Measurements from ENCODE around the gene PDCD1. TPM values are rescaled to one million over a fixed set of nuclear protein-coding genes. Genes with fewer than 3 reads are reported as not detected.

The PDCD1 gene
- total and polyA plus RNA-seq, 2 of the 8 experiments (the other 6 are each of a cell fraction or from before 2014, with no cell fraction given), result 0.48 to 1.1 TPM

DNA sequence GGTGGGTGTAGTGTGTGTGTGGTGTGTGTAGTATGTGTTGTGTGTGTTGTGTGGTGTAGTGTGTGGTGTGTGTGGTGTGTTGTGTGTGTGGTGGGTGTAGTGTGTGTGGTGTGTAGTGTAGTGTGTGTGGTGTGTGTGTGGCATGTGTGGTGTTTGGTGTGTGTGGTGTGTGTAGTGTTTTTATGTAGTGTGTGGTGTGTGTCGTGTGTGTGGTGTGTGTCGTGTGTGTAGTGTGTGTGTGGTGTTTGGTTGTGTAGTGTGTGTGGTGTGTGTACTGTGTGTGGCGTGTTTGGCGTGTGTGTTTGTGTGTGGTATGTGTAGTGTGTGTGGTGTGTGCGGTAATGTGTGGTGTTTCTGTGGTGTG is 6.1 kb upstream of the PDCD1 start:
- Histone ChIP-seq H2BK120ac (replicated peaks; ENCODE audit: low read depth, low read length) (no peak overlapping the region), H4K91ac (replicated peaks; ENCODE audit: insufficient read length, low read length) (peak overlapping the region; percentile 98), H3K79me1 (ENCODE audit: low read depth, low read length) (peaks cover 4% of the 10 kb centered on the region; the same call in 1 of the 2 replicates), H3K27me3 (replicated peaks in 1 of 4; ENCODE audit: control insufficient read depth in 3 of 4, extremely low read depth in 1 of 4, insufficient read depth in 3 of 4, low read length in 3 of 4) (peaks cover 0 to 16% (median 0%) of the 10 kb centered on the region in 4 experiments; a peak in 3 of 7 replicates), H3K4ac (replicated peaks; ENCODE audit: insufficient read length, low read depth, low read length) (peak overlapping the region; percentile 57), H3K18ac (ENCODE audit: extremely low read depth, low read length) (no peak overlapping the region), H3K23ac (ENCODE audit: insufficient read length) (no peak overlapping the region), H2BK15ac (ENCODE audit: low read length) (peak overlapping the region; percentile 81; the same call in 1 of the 2 replicates), H4K8ac (ENCODE audit: extremely low read depth, insufficient read depth, low read length) (no peak overlapping the region), H3K36me3 (ENCODE audit: control insufficient read depth in 2 of 4, insufficient read depth in 4 of 4, low read length in 3 of 4) (no peaks in the 10 kb centered on the region; a peak in 2 of 8 replicates), H4K5ac (ENCODE audit: insufficient read length, low read depth, low read length) (no peak overlapping the region), H3K14ac (ENCODE audit: insufficient read length) (no peak overlapping the region), H3K56ac (replicated peaks; ENCODE audit: insufficient read length, low read depth, low read length) (peak overlapping the region; percentile 100), H3K9ac (replicated peaks in 1 of 4; ENCODE audit: extremely low read depth in 1 of 4, low read depth in 3 of 4, low read length in 3 of 4) (peak overlapping the region in 1 of 4 experiments; percentile 47; a peak in 1 of 7 replicates), H3K4me2 (ENCODE audit: insufficient read depth in 1 of 2, low read depth in 2 of 2, low read length in 2 of 2) (peak overlapping the region in 1 of 2 experiments; percentile 42; a peak in 1 of 4 replicates), H3K4me1 (replicated peaks in 1 of 4; ENCODE audit: control insufficient read depth in 3 of 4, insufficient read depth in 4 of 4, low read length in 3 of 4) (peaks cover 0 to 11% (median 3%) of the 10 kb centered on the region in 4 experiments; a peak in 5 of 7 replicates), H2BK20ac (ENCODE audit: low read length) (no peak overlapping the region), H3K4me3 (ENCODE audit: extremely low read depth in 1 of 4, insufficient read depth in 2 of 4, low read depth in 3 of 4, low read length in 4 of 4) (no peak overlapping the region), H2AFZ (ENCODE audit: low read length) (no peak overlapping the region), H3K27ac (ENCODE audit: low read depth, low read length) (no peak overlapping the region), H3K79me2 (ENCODE audit: control insufficient read depth in 1 of 2, insufficient read depth in 2 of 2, low read length in 2 of 2) (no peaks in the 10 kb centered on the region), H2BK12ac (ENCODE audit: low read depth, low read length) (peak overlapping the region; percentile 64; the same call in 1 of the 2 replicates), H3K9me3 (ENCODE audit: insufficient read depth in 2 of 2, low read depth in 1 of 2, low read length in 1 of 2) (no peaks in the 10 kb centered on the region), H3K23me2 (ENCODE audit: low read depth, low read length) (peaks cover 29% of the 10 kb centered on the region), H2AK5ac (ENCODE audit: low read depth, low read length) (peak overlapping the region; percentile 93), H4K20me1 (replicated peaks in 1 of 2; ENCODE audit: control insufficient read depth in 1 of 2, insufficient read depth in 2 of 2, low read length in 2 of 2) (peaks cover 0 to 20% of the 10 kb centered on the region in 2 experiments), H2BK5ac (ENCODE audit: low read depth, low read length) (0 out of 2 replicates have a peak overlapping the region, but pooled peaks have one; percentile 2)
- no peak for DNase-seq (ENCODE audit: low read depth in 1 of 2, low spot score in 2 of 2)
- CTCF ChIA-PET (ENCODE audit: partially characterized antibody), result no interaction called here
- POLR2A ChIA-PET (ENCODE audit: partially characterized antibody), result no interaction called here
- FAIRE-seq, result no peak
- WGBS, 2 experiments (ENCODE audit: extremely low coverage in 1 of 2, insufficient coverage in 1 of 2, insufficient read length in 1 of 2, insufficient replicate concordance in 2 of 2, low coverage in 1 of 2, low lambda C conversion rate in 2 of 2, missing lambda C conversion rate in 1 of 2), result 91 to 100% methylated on average over 1 to 5 of the region's 5 CpGs
- TF ChIP-seq, protein P1, sequence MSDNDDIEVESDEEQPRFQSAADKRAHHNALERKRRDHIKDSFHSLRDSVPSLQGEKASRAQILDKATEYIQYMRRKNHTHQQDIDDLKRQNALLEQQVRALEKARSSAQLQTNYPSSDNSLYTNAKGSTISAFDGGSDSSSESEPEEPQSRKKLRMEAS (IDR thresholded peaks at IDR 0.05), result no peak
- TF ChIP-seq, protein P2, sequence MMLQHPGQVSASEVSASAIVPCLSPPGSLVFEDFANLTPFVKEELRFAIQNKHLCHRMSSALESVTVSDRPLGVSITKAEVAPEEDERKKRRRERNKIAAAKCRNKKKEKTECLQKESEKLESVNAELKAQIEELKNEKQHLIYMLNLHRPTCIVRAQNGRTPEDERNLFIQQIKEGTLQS (IDR thresholded peaks at IDR 0.05; ENCODE audit: insufficient read depth, low read depth, low read length), result no peak
- TF ChIP-seq EGR1 (IDR thresholded peaks at IDR 0.05; ENCODE audit: borderline replicate concordance, low read depth, low read length), result no peak
- TF ChIP-seq KDM4A (IDR thresholded peaks at IDR 0.05; ENCODE audit: low read depth, low read length, severe bottlenecking), result no peak
- no peak for TF ChIP-seq RAD21 (IDR thresholded peaks at IDR 0.05 in 1 of 2, conservative IDR thresholded peaks at IDR 0.05 in 1 of 2; ENCODE audit: low read depth in 2 of 2, low read length in 2 of 2)
- TF ChIP-seq BRCA1 (IDR thresholded peaks at IDR 0.05; ENCODE audit: low read depth, low read length), result no peak
- TF ChIP-seq HDAC2 (IDR thresholded peaks at IDR 0.05; ENCODE audit: borderline replicate concordance in 1 of 2, low read depth in 2 of 2, low read length in 2 of 2), result no peak
- no peak for TF ChIP-seq CHD1 (IDR thresholded peaks at IDR 0.05; ENCODE audit: low read depth, low read length)
- no peak for TF ChIP-seq TAF7 (optimal IDR thresholded peaks at IDR 0.05; ENCODE audit: borderline replicate concordance, low read depth, low read length)
- no peak for TF ChIP-seq CTBP2 (IDR thresholded peaks at IDR 0.05; ENCODE audit: borderline replicate concordance, insufficient read depth, insufficient read length, low read length)
- no peak for TF ChIP-seq EP300 (IDR thresholded peaks at IDR 0.05; ENCODE audit: borderline replicate concordance in 1 of 2, low read depth in 2 of 2, low read length in 2 of 2)
- TF ChIP-seq SP4 (IDR thresholded peaks at IDR 0.05; ENCODE audit: low read length), result no peak

Measured in H1 (cell line).